SK-N-SH (cell line): Measurements from ENCODE around the gene KCNJ12.

Experiments
- CTCF ChIP-seq: fragments of 200-600 bp; sonication (generic); IDR thresholded peaks from 2 replicates; pipeline ENCODE4 v1.6.1; 2017; ENCODE audit warnings: antibody characterized with exemption, mild to moderate bottlenecking, moderate library complexity
- EZH2phosphoT487 ChIP-seq: fragments of 200-600 bp; sonication (generic); IDR thresholded peaks from 2 replicates; pipeline ENCODE4 v1.6.1; 2017; ENCODE audit warnings: low read depth, mixed run types, mild to moderate bottlenecking, antibody characterized with exemption, moderate library complexity, borderline replicate concordance
- GABPA ChIP-seq: IDR thresholded peaks from 2 replicates; pipeline ENCODE4 v1.4.0; 2012; ENCODE audit warnings: low read depth, mild to moderate bottlenecking
- GATA2 ChIP-seq: sonication (generic); formaldehyde crosslinking; IDR thresholded peaks from 2 replicates; pipeline ENCODE4 v1.5.0; 2020; ENCODE audit warnings: mild to moderate bottlenecking, missing genetic modification reagents
- JUND ChIP-seq: IDR thresholded peaks from 2 replicates; pipeline ENCODE4 v1.4.0; 2012
- NRF1 ChIP-seq: IDR thresholded peaks from 2 replicates; pipeline ENCODE4 v1.6.1; 2012; ENCODE audit warnings: low read depth, mild to moderate bottlenecking, low read length
- RFX5 ChIP-seq: IDR thresholded peaks from 2 replicates; pipeline ENCODE4 v1.6.1; 2012; ENCODE audit warnings: mild to moderate bottlenecking, improper control_type of control experiment, low read length
- RXRA ChIP-seq: IDR thresholded peaks from 2 replicates; pipeline ENCODE4 v1.4.0; 2012; ENCODE audit warnings: low read depth, mild to moderate bottlenecking, borderline replicate concordance
- SIN3A ChIP-seq: IDR thresholded peaks from 2 replicates; pipeline ENCODE4 v1.6.1; 2012; ENCODE audit warnings: low read depth, mild to moderate bottlenecking, low read length, moderate library complexity, borderline replicate concordance
- TAF1 ChIP-seq: IDR thresholded peaks from 2 replicates; pipeline ENCODE4 v1.6.1; 2012; ENCODE audit warnings: low read depth, mild to moderate bottlenecking, low read length, moderate library complexity, borderline replicate concordance
- YY1 ChIP-seq: IDR thresholded peaks from 2 replicates; pipeline ENCODE4 v1.4.0; 2012; ENCODE audit warnings: low read depth, mild to moderate bottlenecking
- TF ChIP-seq, protein P1 (sequence below): IDR thresholded peaks from 2 replicates; pipeline ENCODE4 v1.4.0; 2012; ENCODE audit warnings: low read depth
- TF ChIP-seq, protein P2 (sequence below): fragments of 150-350 bp; IDR thresholded peaks from 2 replicates; pipeline ENCODE4 v1.6.1; 2017; ENCODE audit warnings: antibody characterized with exemption, low read length, low read depth, borderline replicate concordance

DNA sequence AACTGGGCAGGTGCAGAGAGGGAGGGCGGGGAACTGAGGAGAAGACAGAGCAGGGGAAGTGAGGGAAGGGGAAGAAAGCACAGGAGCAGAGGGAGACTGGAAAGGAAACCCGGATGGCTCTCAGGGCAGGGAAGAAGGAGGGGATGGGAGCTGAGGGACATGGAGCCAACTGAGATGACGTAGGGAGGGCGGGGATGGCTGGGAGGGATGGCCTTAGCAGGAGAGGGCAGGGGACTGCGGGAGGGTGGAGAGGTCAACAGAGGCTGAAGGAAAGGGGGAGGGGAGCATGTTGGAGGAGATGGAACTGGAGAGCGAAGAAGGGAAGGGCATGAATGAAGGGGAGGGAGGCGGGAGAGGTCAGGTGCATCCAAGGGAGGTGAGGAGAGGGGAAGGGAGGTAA, 81.9 kb downstream of the KCNJ12 start:
- TF ChIP-seq NRF1, result no peak
- TF ChIP-seq RXRA, result no peak
- TF ChIP-seq EZH2phosphoT487, result no peak
- TF ChIP-seq TAF1, result no peak
- no peak for TF ChIP-seq GATA2 (CRISPR knock-in tag)
- no peak for TF ChIP-seq SIN3A
- TF ChIP-seq RFX5, result no peak
- no peak for TF ChIP-seq CTCF
- TF ChIP-seq, protein P1, sequence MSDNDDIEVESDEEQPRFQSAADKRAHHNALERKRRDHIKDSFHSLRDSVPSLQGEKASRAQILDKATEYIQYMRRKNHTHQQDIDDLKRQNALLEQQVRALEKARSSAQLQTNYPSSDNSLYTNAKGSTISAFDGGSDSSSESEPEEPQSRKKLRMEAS, result no peak
- no peak for TF ChIP-seq YY1
- TF ChIP-seq, protein P2, sequence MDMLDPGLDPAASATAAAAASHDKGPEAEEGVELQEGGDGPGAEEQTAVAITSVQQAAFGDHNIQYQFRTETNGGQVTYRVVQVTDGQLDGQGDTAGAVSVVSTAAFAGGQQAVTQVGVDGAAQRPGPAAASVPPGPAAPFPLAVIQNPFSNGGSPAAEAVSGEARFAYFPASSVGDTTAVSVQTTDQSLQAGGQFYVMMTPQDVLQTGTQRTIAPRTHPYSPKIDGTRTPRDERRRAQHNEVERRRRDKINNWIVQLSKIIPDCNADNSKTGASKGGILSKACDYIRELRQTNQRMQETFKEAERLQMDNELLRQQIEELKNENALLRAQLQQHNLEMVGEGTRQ, result no peak
- no peak for TF ChIP-seq JUND
- no peak for TF ChIP-seq GABPA
